ENCODE measurements around the gene DRC1. TPM values are rescaled to one million over a fixed set of nuclear protein-coding genes. Genes with fewer than 3 reads are reported as not detected.
"Not testable (repeated sequence)": the region's sequence is repeated elsewhere in the genome, so short reads cannot be mapped to it uniquely, and the experiment has no call there.

DRC1 gene
- total RNA-seq, 2 experiments from 2014 or later: not detected

- ChIA-PET CTCF (no interaction called here), POLR2A (no interaction called here)
Observed at GRCh38 chr2:26460613-26461031, 58.9 kb downstream of the DRC1 start.

- ChIA-PET POLR2A (no interaction called here), CTCF (no interaction called here)
Observed at GRCh38 chr2:26461601-26462023, 59.9 kb downstream of the DRC1 start.

GRCh38 chr2:26462100-26462499, 60.4 kb downstream of the DRC1 start:
- ChIA-PET POLR2A (no interaction called here), CTCF (no interaction called here)

- ChIA-PET CTCF (no interaction called here), POLR2A (no interaction called here)
Observed at GRCh38 chr2:26462511-26463243, 61.0 kb downstream of the DRC1 start.

GRCh38 chr2:26463244-26464192, 61.8 kb downstream of the DRC1 start:
- POLR2A ChIA-PET: no interaction called here
- CTCF ChIA-PET: no interaction called here

- POLR2A ChIA-PET: no interaction called here
- CTCF ChIA-PET: no interaction called here
Observed at GRCh38 chr2:26464390-26465265, 62.9 kb downstream of the DRC1 start.

- CTCF ChIA-PET: no interaction called here
- POLR2A ChIA-PET: no interaction called here
Observed at GRCh38 chr2:26465266-26465925, 63.7 kb downstream of the DRC1 start.

- ChIA-PET CTCF (interaction anchor here (2.3 kb wide), 1 partner anchor 11 kb away, joined by 6 read pairs; the partner anchor contains the start of gene OTOF), POLR2A (no interaction called here)
Observed at GRCh38 chr2:26465981-26466471, 64.3 kb downstream of the DRC1 start.

GRCh38 chr2:26466662-26467310, 65.1 kb downstream of the DRC1 start:
- ChIA-PET CTCF (interaction anchor here (0.6 to 2.3 kb wide), 2 partner anchors 11 to 125 kb away, joined by 3 to 6 read pairs; partner anchors contain the start of gene OTOF), POLR2A (no interaction called here)

- CTCF ChIA-PET: interaction anchor here (1.0 kb wide), 1 partner anchor 207 kb away, joined by 4 read pairs; no protein-coding TSS in a partner anchor
- POLR2A ChIA-PET: not testable (repeated sequence)
Observed at GRCh38 chr2:26468544-26468943, 66.8 kb downstream of the DRC1 start.

GRCh38 chr2:26469092-26469710, 67.5 kb downstream of the DRC1 start:
- CTCF ChIA-PET: interaction anchor here (0.8 to 1.0 kb wide), 2 partner anchors 23 to 208 kb away, joined by 3 to 4 read pairs; no protein-coding TSS in a partner anchor
- POLR2A ChIA-PET: no interaction called here

GRCh38 chr2:26469955-26470354, 68.2 kb downstream of the DRC1 start:
- POLR2A ChIA-PET: no interaction called here

GRCh38 chr2:26470601-26471260, 69.0 kb downstream of the DRC1 start:
- ChIA-PET CTCF (no interaction called here), POLR2A (no interaction called here)

More at GRCh38 chr2:26469955-26470354, 68.2 kb downstream of the DRC1 start:
- CTCF ChIA-PET: no interaction called here

- CTCF ChIA-PET: no interaction called here
- POLR2A ChIA-PET: no interaction called here
Observed at GRCh38 chr2:26471289-26471688, 69.6 kb downstream of the DRC1 start.

GRCh38 chr2:26471766-26472706, 70.3 kb downstream of the DRC1 start:
- CTCF ChIA-PET: no interaction called here

GRCh38 chr2:26472821-26473655, 71.3 kb downstream of the DRC1 start:
- ChIA-PET POLR2A (no interaction called here), CTCF (no interaction called here)

More at GRCh38 chr2:26471766-26472706, 70.3 kb downstream of the DRC1 start:
- POLR2A ChIA-PET: no interaction called here
